DMS114 treated with DMSO at 0.1 percent for 48 hours (cell line): ENCODE data around the gene NTN1.
"Not testable (repeated sequence)": the region's sequence is repeated elsewhere in the genome, so short reads cannot be mapped to it uniquely, and the experiment has no call there.

ENCODE experiments used
- DNase-seq: peaks from one replicate; lab custom pipeline; 2025; ENCODE audit not compliant: unreplicated experiment; lab: John Stamatoyannopoulos, UW

The NTN1 gene

GRCh38 chr17:9080296-9080914 lies 59.1 kb downstream of the NTN1 start:
- DNase-seq, result no peak

GRCh38 chr17:9080983-9081382 lies 59.7 kb downstream of the NTN1 start:
- DNase-seq, result no peak

GRCh38 chr17:9086577-9086976 lies 65.3 kb downstream of the NTN1 start:
- no peak for DNase-seq

- DNase-seq, result no peak
These were observed 66.6 kb downstream of the NTN1 start for GRCh38 chr17:9087921-9088320.

GRCh38 chr17:9090641-9091096 lies 69.4 kb downstream of the NTN1 start:
- no peak for DNase-seq

DNA sequence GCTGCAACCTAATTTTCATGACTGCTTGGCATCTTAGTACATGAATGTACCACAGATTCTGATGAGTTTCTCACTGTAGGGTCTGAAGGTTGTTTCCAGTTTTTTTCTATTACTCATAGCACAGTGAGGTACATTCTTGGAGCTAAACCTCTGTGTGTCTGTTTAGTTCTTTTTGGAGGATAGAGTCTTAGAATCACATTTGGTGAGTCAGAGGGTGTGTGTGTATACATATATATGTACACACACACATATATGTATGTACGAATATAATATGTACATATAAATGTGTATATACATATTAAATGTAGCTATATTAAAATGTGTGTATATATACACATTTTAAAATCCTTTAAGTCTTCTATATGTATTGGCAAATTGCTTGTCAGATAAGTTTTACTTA lies 72.9 kb downstream of the NTN1 start:
- DNase-seq, result no peak

- no peak for DNase-seq
These were observed 74.1 kb downstream of the NTN1 start for GRCh38 chr17:9095390-9095789.

DNA sequence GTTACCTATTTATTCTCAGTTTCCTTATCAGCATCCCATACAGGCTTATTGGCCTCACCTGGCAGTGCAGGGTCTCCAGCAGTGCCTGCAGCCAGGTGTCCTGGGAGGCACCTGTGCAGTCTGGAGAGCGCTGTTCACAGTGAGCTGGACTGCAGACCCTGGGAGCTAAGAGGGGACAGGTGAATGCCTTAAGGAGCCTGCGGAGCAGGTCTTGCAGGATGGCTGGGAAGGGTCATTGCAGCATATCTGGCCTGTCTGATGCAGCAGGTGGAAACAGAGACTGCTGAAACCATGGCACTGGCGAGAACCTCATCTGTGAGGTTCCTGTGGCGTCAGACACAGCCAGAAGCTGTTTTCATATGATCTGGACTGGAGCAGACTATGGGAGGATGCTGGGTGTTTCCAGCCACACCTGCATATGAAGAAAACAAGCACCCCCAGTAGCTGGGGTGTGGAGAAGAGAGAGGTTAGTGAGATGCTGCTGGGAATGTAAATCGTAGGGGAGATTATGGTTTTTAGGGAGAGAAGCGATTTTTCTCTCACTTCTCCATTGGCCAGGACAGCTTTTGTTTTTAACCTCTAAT lies 77.0 kb downstream of the NTN1 start:
- DNase-seq, result no peak

- DNase-seq, result no peak
These were observed 80.0 kb downstream of the NTN1 start for GRCh38 chr17:9101356-9101755.

- not testable (repeated sequence) for DNase-seq
These were observed 81.9 kb downstream of the NTN1 start for GRCh38 chr17:9103193-9103592.

DNA sequence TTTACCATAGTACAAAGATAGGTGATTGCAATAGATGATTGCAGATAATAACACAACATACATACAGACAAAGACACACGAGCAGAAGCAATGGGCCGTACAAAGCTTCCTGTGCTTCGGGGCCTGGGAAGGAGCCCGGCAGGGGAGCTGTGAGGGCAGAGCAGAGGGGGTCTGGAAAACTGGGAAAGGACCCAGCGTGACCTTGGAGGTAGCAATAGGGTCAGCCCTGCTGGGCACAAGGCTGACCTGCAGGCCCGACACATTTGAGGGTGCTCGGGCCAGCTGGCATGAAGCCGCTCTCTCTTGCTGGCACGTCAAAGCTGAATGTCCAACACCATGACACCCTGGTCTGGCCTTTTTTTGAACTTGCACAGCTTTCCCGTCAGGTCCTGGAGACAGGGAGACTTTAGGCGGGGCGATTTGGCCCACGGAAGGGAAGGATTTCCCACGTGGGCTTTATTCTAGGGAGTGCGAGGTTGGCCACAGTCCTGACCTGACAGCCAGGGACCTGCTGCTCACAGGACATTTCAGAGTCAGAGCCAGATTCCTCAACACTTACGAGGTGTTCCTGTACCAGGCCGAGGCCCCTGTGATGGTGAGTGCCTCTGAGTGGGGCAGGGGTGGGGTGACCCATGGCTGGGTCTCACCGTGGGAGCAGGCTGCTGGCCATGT lies 83.2 kb downstream of the NTN1 start:
- DNase-seq, result no peak

DNA sequence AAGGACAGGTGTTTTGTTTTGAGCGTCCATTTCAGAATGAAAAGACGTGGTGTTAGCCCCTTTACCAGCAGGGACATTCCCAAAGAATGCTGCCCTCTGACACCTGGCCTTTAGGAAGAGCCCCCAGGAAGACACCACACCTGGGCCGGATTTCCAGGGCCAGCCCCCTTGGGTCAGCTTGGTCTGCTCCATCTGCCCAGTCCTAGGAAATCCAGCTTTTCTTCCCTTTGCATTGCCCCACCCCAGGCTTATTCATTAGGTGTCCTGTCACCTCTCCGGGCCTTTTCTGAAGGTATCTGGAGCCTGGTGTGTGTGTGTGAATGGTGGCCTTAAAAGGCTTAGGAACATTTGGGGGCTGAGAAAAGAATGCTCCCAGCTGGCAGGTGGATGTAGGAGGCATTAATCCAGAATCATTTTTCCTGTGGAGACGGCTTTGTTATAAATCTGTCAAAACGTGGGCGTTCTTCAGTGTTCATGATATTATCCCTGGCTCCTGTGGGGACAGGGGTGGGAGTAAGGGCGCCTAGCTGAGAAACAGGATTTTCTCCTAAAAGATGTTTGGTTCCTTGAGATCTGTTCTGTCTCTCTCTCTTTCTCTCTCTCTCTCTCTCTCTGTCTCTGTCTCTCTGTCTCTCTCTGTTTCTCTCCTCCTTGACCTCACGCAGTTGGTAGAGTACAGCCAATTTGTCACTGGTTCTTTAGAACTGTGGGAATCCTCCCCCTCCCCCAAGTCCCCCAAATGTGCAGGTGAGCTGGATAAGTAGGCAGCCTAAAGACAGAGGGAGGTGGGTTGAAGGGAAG lies 84.0 kb downstream of the NTN1 start:
- DNase-seq, result no peak

DNA sequence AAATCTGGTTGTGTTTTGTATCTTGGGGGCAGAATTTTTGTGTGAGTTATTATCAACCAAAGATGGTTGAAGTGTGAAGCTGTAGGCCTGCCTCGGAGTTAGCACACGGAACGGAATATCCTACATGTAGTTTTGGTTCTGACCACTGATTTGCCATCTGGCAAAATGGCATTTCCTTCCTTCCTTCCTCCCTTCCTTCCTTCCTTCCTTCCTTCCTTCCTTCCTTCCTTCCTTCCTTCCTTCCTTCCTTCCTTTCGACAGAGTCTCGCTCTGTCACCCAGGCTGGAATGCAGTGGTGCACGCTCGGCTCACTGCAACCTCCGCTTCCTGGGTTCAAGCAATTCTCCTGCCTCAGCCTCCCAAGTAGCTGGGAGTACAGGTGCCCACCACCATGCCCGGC lies 85.0 kb downstream of the NTN1 start:
- DNase-seq, result not testable (repeated sequence)

DNA sequence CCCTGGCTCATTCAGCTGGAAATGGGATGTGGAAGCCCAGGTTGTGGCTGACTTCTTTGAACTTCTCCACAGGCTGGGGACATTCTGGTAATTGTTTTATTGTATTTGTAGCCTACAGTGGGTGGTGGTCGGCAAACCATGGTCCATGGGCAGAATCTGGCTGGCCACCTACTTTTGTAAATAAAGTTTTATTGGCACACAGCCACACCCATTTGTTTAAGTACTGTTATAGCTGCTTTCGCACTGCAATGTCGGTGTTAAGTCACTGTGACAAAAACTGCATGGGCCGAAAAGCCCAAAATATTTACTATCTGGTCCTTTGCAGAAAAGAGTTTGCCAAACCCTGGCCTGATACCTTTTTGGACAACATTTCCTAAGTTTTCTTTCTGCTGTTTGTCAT lies 86.2 kb downstream of the NTN1 start:
- no peak for DNase-seq

GRCh38 chr17:9108146-9108545 lies 86.8 kb downstream of the NTN1 start:
- DNase-seq, result no peak

DNA sequence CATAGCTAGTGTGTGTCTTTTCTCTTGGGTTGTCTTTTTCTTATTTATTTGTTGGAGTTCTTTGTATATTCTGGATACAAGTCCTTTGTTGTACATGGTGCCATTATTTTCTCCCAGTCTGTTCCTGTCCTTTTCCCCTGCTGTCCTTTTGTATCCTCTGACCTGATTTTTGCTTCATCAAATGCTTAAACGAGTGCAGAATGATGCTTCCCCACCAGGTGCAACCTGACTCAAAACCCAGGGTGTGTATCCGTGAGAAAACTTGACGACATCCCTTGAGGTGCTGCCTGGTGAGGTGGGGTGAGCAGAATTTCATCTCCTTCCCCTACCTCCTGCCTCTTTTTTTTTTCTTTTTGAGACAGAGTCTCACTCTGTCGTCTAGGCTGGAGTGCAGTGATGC lies 88.6 kb downstream of the NTN1 start:
- DNase-seq, result no peak

- no peak for DNase-seq
These were observed 89.2 kb downstream of the NTN1 start for GRCh38 chr17:9110501-9110900.

DNA sequence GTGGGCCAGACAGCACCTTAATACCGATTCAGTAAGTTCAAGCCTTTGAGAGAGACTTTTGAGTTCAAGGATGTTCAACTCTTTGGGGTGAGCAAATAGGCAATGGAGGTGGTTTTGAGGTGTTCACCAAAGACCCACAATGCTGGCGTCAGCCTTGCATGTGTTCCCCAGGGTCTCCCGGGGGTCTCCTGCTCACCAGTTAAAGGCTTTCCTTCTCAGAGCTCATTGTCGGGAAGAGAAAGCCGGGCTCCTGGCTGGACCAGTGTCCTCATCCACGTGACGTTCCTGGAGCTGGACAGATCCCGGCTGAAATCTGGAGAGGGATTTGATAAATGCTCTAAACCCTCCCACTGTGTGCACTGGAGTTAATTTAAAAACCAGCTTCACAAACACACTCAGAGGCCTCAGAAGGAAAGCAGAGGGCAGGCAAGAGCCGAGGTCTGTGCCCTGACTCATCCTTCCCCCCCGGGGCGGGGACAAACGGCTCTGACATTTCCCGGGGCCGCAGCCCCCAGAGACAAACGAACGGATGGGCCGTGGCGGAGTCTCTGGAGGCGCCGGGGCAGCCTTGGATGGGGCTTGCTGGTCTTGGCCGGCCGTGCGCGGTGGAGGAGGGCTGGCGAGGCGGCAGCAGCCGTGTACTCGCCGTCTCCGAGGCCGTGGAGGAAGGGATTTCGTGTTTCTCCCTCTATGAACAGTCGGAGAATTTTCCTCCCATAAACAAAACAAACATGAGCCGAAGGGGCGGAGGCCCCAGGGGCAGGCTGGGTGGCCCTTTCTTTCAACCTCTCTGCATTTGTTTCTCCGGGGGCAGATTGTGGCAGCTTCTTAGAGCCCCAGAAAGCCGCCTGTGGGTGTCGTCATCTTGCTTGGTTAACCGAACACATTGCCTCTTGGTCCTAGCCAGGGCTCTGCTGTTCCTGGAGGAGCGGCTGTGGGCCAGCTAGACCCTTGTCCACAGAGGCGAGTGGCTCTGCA lies 94.2 kb downstream of the NTN1 start:
- no peak for DNase-seq

- DNase-seq, result no peak
These were observed 95.1 kb downstream of the NTN1 start for GRCh38 chr17:9116311-9116835.

- DNase-seq, result no peak
These were observed 95.7 kb downstream of the NTN1 start for GRCh38 chr17:9116861-9117568.
